Measurements from ENCODE around the gene OR11L1.

Gene OR11L1

DNA sequence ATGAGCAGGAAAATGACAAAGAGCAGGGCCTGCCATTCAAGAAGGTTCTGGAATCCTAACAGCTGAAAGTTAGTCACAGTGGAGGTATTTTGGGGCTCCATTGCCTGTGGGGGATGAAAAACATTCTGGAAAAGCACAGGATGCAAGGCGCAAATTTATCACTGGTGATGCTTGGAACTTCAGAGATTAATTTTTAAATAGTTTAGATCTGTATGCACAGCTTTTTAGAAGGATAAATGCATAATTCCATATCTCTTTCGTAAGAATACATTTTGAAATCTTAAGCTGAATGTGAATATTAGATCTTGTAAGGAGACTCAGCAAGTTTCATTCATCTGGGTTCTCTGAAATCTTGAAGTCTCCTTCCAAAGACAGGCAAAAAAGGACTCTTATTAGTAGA lies at the start of gene OR11L1:
TSS of gene OR11L1 (minus strand) at position 101 of the 400 bp plus-strand sequence. CDS start at position 101, 0 bp downstream.
- DNase-seq (ENCODE audit: low read depth), result no peak

DNA sequence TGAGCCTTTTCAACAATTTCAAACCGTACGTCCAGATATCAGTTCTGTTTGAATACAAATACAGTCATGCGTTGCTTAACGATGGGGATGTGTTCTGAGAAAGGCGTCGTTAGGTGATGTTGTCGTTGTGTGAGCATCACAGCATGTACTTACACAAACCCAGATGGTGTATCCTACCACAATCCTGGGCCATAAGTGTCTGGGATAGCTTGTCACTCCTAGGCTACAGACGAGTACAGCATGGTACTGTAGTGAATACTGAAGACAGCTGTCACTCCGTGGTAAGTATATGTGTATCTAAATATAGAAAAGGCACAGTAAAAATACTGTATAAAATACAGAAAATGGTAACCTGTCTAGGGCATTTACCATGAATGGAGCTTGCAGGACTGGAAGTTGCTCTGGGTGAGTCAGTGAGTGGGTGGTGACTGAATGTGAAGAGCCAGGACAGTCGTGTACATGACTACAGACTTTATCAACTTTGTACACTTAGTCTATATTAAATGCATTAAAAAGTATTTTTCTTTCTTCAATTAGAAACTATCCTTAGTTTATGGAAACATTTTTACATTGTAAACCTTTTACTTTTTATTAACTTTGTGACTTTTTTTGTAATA lies 43.2 kb upstream of the OR11L1 start:
- DNase-seq (ENCODE audit: low read depth), result no peak

DNA sequence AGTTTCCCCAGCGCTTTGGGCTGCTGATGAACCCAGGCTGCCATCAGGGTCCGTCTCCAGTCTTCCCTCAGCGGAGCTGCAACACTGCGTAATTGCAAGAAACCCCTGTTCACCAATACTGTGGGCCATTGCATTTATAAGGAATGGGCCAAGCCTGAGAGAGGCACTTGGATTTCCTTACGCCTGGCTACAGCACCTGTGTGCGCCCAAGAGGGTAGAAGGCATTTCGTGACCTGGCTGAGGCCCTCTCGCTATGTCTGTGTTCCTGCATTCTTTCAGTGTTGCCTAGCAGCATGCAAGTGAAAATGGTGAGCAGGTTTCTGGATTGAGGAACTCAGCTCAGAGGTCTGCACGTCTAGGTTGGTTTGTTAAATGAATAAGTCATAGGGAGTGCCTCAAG lies 41.6 kb upstream of the OR11L1 start:
- no peak for DNase-seq (ENCODE audit: low read depth)

GRCh38 chr1:247865416-247865815 lies 23.7 kb upstream of the OR11L1 start:
- DNase-seq (ENCODE audit: low read depth), result no peak

DNA sequence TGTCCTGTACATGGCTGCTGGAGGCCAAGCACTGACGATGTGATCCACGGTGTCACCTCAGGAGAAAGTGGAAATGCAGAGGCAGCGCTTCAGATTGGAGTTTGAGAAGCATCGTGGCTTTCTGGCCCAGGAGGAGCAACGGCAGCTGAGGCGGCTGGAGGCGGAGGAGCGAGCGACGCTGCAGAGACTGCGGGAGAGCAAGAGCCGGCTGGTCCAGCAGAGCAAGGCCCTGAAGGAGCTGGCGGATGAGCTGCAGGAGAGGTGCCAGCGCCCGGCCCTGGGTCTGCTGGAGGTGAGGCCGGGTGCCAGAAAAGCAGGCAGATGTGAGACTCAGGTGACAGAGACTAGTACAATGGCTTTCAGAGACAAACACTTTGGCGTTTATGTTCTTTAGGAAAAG lies 22.9 kb upstream of the OR11L1 start:
- DNase-seq (ENCODE audit: low read depth), result no peak

DNA sequence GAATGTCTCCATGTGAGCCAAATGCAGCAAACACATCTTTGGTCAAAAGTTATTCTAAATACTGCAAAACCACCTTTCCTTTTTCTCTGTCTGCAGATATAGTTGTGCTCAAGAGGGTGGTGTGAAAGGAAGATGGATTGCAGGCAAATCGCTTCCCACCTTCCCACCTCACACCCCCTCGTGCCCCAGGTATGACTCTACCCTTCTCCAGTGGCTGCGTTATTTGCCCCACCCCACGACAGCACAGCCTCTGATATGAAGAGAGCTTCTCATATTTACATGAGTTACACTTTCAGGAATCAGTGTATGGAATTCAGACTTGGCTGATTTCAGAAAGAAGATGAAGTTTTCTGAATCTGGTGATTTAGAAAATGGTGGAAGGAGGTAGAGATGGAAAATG lies 21.1 kb upstream of the OR11L1 start:
- DNase-seq (ENCODE audit: low read depth), result no peak

DNA sequence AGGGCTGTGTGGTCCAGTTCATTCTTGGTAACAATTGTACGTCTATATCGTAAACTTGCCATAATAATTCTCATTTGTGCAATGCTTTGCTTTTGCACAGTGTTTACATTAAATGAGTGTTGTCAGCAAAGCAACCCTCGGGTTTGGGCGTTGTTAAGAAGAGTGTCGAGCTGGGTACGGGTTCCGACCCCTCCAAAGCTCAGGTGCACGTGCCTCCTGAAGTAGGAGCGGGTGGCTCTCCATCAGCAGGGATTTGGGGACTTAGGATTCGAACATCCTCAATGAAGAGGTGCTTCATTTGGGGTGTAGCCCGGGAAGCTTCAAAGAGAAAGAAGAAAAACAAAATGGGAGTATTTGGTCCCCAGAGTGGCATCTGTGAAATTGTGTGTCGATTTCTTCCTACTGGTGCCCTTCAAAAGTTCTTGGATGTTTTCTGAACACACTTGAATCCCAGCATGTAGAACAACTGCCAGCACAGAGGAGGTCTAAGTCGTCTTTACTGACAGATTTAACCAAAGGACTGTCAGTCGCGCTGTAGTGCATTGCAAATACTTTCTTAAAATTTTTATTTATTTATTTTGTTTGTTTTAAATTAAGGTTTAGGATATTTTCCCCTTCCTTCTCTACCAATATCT lies 16.4 kb upstream of the OR11L1 start:
- no peak for DNase-seq (ENCODE audit: low read depth)

DNA sequence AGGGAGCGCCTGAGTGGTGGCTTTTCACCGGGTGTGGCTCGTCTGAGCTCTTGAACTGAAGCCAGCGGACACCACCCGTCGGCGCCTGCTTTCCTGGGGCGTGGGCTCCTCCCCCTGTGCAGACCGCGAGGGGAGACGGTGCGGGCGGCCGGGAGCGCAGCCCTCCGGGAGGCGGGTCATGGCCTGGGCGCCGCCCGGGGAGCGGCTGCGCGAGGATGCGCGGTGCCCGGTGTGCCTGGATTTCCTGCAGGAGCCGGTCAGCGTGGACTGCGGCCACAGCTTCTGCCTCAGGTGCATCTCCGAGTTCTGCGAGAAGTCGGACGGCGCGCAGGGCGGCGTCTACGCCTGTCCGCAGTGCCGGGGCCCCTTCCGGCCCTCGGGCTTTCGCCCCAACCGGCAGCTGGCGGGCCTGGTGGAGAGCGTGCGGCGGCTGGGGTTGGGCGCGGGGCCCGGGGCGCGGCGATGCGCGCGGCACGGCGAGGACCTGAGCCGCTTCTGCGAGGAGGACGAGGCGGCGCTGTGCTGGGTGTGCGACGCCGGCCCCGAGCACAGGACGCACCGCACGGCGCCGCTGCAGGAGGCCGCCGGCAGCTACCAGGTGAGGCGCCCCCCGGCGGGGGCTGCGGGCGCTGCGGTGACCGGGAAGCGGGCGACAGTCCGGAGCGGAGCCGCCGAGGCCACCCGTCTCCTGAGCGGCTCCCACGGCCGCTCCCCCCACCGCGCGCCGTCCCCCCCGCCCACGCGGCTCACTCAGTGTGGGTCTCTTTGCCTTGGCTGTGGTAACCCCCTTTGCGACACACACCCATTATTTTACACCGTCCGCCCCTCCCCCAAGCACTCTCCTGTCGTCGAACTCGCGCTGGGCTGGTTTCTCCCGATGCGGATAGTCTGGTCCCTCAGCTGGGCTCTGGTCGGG lies 15.6 kb upstream of the OR11L1 start, which contains the start of gene TRIM58:
TSS of gene TRIM58 (plus strand) at position 119 of the 916 bp plus-strand sequence. CDS start at position 179, 60 bp downstream.
- DNase-seq (ENCODE audit: low read depth), result no peak

- no peak for DNase-seq (ENCODE audit: low read depth)
Observed at GRCh38 chr1:247855911-247856310, 14.2 kb upstream of the OR11L1 start.

DNA sequence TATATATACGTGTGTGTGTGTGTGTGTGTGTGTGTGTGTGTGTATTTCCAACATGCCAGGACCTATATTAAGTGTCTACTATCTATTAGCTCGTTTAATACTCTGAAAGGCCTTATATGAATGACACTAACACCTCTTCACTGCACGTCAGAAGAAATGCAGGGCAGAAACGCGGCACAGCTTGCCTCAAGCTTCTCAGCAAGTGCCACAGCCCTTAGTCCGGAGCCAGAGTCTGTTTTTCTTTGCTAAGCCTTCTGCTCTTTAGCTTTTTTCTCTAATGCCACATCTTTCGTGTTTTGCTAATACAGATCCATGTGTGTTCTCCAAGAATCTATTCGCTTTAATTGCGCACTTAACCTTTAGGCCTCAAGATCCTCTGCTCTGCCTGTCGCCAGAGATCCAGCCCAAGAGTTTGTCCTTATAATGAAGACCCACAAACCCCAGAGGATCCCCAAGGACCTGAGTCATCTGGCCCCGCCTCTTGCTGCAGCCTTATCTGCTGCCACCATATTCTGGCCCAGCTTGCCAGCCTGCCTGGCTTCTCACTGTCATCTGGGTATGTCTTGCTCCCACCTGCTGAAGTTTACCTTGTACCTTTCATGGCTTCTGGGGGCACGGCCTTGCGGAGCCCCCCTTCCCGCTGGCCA lies 13.3 kb upstream of the OR11L1 start:
- no peak for DNase-seq (ENCODE audit: low read depth)

- DNase-seq (ENCODE audit: low read depth), result no peak
Observed at GRCh38 chr1:247849616-247850015, 7.9 kb upstream of the OR11L1 start.

- no peak for DNase-seq (ENCODE audit: low read depth)
Observed at GRCh38 chr1:247848346-247848745, 6.7 kb upstream of the OR11L1 start.

GRCh38 chr1:247845693-247846017 lies 4.0 kb upstream of the OR11L1 start:
- DNase-seq (ENCODE audit: low read depth), result no peak

DNA sequence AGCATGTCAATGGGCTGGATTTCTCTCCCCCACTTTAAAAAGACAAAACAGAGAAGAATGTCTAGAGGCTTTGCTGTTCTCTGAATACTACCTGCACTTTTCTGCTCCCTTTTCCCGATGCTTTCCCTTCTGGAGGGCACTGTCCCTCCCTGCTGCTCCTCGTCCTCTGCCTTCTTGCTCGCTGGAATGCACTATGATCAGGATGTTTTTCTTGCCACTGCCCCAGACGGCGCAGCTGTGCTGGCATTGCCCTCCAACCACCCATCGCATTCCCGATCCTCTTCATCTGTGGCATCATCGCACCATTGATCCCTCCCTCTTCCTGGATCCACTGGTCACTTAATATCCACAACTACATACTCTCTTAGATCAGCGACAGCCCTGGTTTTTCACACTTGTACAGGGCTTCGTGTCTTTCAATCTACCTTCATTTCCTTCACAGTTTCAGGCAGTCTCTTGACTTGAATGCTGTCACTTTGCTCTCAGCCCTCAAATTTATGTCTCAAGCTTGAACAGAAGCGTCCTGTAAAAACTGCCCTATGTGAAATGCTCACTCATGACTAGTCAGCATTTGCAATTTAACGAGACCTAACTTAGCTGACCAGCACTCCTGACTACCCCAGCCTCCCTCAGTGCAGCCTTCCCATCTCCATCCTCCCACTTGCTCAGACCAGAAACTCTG lies 3.5 kb upstream of the OR11L1 start:
- no peak for DNase-seq (ENCODE audit: low read depth)

DNA sequence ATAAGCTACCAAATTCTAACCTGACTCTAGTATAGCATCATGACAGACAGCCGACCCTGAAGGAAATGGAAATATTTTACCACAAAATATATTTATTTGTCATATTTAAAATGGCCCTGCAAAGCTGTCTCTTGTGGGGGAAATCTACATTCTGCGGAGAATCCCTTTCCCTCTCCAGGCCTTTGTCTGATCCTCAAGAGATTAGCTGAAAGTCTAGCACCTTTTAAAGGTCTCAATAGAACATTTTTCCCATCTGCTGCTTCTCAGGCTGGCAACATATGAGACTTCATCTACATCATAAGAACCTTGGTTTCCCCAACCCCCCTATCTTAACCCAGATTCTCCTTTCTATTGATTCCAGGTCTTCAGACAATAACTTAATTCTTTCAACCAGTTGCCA lies 1.7 kb upstream of the OR11L1 start:
- no peak for DNase-seq (ENCODE audit: low read depth)

DNA sequence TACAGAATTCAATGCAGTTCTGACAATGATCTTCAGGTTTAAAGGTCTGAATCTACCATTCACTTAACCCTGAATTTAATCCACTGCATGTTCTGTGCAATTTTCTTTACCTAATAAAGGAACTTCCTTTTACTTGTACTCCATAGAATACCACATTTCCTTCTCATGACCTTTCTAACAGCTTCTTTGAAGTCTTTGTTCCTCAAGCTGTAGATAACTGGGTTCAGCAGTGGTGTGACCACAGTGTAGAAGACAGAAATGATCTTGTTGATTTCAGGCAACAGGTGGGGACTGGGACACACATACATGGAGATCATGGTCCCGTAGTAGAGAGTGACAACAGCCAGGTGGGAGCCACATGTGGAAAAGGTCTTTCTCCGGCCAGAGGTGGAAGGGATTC lies 878 bp downstream of the OR11L1 start:
- DNase-seq (ENCODE audit: low read depth), result no peak

DNA sequence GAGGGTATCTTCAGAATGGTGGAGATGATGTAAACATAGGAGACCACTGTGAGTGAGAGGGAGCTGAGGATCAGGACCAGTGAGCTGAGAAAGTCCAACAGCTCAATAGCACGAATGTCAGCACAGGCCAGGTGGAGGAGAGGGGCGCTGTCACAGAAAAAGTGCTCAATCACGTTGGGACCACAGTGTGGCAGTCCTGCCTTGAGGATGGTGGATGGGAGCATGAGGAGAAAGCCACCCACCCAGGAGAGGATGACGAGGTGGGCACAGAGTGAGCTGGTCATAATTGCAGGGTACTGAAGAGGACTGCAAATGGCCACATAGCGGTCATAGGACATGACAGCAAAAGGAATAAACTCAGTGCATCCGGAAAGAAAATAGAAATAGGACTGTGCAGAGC lies 8.1 kb downstream of the OR11L1 start:
- DNase-seq (ENCODE audit: low read depth), result no peak

DNA sequence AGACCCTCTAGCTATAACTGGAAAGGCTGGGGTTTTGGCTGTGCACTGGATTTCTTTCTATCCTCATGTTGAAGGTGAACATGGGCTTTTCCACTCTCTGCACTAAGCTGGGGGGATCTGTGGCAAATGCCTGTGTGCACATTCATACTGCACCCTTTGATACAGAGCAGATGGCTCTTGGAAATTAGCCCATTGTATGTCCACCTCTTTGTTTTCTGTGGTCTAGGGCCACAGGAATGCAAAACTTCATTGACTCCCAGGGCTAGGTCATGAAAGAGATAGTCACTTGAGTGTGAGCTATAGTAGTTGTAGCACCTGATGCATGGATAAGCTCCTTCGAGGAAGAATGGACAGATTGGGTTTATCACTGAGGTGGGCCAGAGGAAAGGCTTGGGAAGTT lies 12.0 kb downstream of the OR11L1 start:
- DNase-seq (ENCODE audit: low read depth), result no peak

- DNase-seq (ENCODE audit: low read depth), result no peak
Observed at GRCh38 chr1:247825362-247825761, 16.3 kb downstream of the OR11L1 start.

- DNase-seq (ENCODE audit: low read depth), result no peak
Observed at GRCh38 chr1:247824023-247824422, 17.7 kb downstream of the OR11L1 start, which contains the start of gene OR14A16. OR14A16 (minus strand) TSS chr1:247824119; CDS start chr1:247815729, 8,390 bp downstream.

- DNase-seq (ENCODE audit: low read depth), result no peak
Observed at GRCh38 chr1:247822060-247822459, 19.6 kb downstream of the OR11L1 start.

GRCh38 chr1:247812637-247813036 lies 29.1 kb downstream of the OR11L1 start:
- DNase-seq (ENCODE audit: low read depth), result no peak

Data from iris pigment epithelial cell (primary cell).